ENCODE data around the gene SLC16A11. TPM values are rescaled to one million over a fixed set of nuclear protein-coding genes. Genes with fewer than 3 reads are reported as not detected.

SLC16A11 gene
- total and polyA plus RNA-seq, 5 donors = 3.3 to 11.3 (median 3.9) TPM

DNA sequence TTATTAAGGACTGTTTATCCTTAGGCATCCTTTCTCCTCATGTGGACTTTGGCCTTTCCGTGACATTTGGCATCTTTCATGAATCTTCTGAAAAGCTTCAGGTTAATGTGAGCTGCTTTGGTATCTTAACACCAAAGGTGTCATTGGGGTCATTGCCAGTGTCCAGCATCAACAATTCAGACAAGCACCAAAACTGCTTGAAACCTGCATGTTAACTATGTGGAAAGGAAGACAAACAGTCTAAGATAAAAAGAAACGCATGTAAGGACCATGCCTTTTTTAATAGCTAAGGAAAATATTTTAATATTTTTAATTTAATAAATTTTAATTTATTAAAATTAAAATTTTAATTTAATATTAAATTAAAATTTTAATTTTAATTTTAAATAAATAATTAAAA is 40.1 kb downstream of the SLC16A11 start:
- H3K4me1 ChIP-seq (ENCODE audit: control insufficient read depth, insufficient read depth, low read length) = no peaks in the 10 kb centered on the region
- ATAC-seq (no peak), DNase-seq (no peak)
- no peak overlapping the region for H3K27ac ChIP-seq (ENCODE audit: low read length)
- intact Hi-C loops (cut with DNase I) = loop anchor here in 3 of 4 donors (5.0 to 10.0 kb wide), 2 partner anchors 91 to 339 kb away; no protein-coding TSS in a partner anchor
- H3K4me3 ChIP-seq (ENCODE audit: low read length) = no peak overlapping the region
- no peaks in the 10 kb centered on the region for H3K27me3 ChIP-seq (ENCODE audit: control insufficient read depth, insufficient read depth)
- H3K9me3 ChIP-seq (ENCODE audit: control insufficient read depth, low read length) = no peaks in the 10 kb centered on the region
- 96% methylated on average over 2 of the region's 2 CpGs for WGBS

GRCh38 chr17:7002288-7003047 is 41.4 kb downstream of the SLC16A11 start:
- Histone ChIP-seq H3K27ac (ENCODE audit: low read length) (no peak overlapping the region), H3K9me3 (ENCODE audit: control insufficient read depth, low read length) (no peaks in the 10 kb centered on the region), H3K27me3 (ENCODE audit: control insufficient read depth, insufficient read depth) (no peaks in the 10 kb centered on the region), H3K4me1 (ENCODE audit: control insufficient read depth, insufficient read depth, low read length) (no peaks in the 10 kb centered on the region), H3K4me3 (ENCODE audit: low read length) (no peak overlapping the region)
- 93% methylated on average over 6 of the region's 6 CpGs for WGBS
- intact Hi-C loops (cut with DNase I) = loop anchor here in 3 of 4 donors (5.0 to 10.0 kb wide), 2 partner anchors 90 to 338 kb away; no protein-coding TSS in a partner anchor
- ATAC-seq (no peak), DNase-seq (no peak)

DNA sequence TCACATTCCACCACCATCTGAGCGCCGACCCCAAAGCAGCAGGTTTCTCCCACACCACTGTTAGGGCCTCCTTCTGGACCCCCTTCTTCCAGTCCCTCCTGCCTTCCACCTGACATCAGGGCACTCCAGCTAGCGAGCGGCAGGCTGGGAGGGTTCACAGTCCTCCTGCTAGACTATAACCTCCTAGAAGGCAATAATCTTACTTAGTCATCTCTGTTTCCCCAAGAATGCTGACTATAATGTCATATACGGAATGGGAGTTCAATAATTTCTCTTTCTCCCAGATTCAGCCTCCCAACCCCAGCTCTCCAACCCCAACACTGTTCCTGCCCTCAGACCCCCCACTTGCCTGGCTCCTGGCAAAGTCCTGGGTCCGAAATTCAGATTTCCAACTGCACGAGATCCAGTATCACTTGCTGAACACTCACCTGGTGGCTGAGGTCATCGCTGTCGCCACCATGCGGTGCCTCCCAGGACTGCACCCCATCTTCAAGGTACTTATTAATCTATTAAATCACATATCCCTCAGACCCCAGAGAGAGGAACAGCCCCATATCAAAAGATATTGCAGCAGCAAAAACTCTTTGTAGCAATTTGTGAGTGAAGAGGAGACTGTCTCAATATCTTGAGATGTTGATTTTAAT is 42.5 kb downstream of the SLC16A11 start:
- no peak for ATAC-seq
- DNase-seq = peak in 2 of 3 donors; percentile 66 to 71
- no peaks in the 10 kb centered on the region for H3K9me3 ChIP-seq (ENCODE audit: control insufficient read depth, low read length)
- 70% methylated on average over 10 of the region's 10 CpGs for WGBS
- no peaks in the 10 kb centered on the region for H3K27me3 ChIP-seq (ENCODE audit: control insufficient read depth, insufficient read depth)
- H3K4me1 ChIP-seq (ENCODE audit: control insufficient read depth, insufficient read depth, low read length) = no peaks in the 10 kb centered on the region
- intact Hi-C loops (cut with DNase I) = loop anchor here in 3 of 4 donors (5.0 to 10.0 kb wide), 2 partner anchors 89 to 337 kb away; no protein-coding TSS in a partner anchor
- no peak overlapping the region for H3K27ac ChIP-seq (ENCODE audit: low read length)
- no peak overlapping the region for H3K4me3 ChIP-seq (ENCODE audit: low read length)

- Histone ChIP-seq H3K27me3 (ENCODE audit: control insufficient read depth, insufficient read depth) (no peaks in the 10 kb centered on the region), H3K4me3 (ENCODE audit: low read length) (no peak overlapping the region), H3K9me3 (ENCODE audit: control insufficient read depth, low read length) (no peaks in the 10 kb centered on the region), H3K27ac (ENCODE audit: low read length) (no peak overlapping the region), H3K4me1 (ENCODE audit: control insufficient read depth, insufficient read depth, low read length) (no peaks in the 10 kb centered on the region)
- intact Hi-C loops (cut with DNase I) = no loop called here
- WGBS = 84% methylated on average over 11 of the region's 11 CpGs
- ATAC-seq = no peak
- no peak for DNase-seq
These were observed 44.9 kb downstream of the SLC16A11 start for GRCh38 chr17:6998855-6999508.

- Histone ChIP-seq H3K27ac (ENCODE audit: low read length) (no peak overlapping the region), H3K9me3 (ENCODE audit: control insufficient read depth, low read length) (no peaks in the 10 kb centered on the region), H3K4me3 (ENCODE audit: low read length) (no peak overlapping the region), H3K4me1 (ENCODE audit: control insufficient read depth, insufficient read depth, low read length) (no peaks in the 10 kb centered on the region), H3K27me3 (ENCODE audit: control insufficient read depth, insufficient read depth) (no peaks in the 10 kb centered on the region)
- DNase-seq (no peak), ATAC-seq (no peak)
- intact Hi-C loops (cut with DNase I) = no loop called here
- 92% methylated on average over 8 of the region's 8 CpGs for WGBS
These were observed 46.7 kb downstream of the SLC16A11 start for GRCh38 chr17:6997171-6997570.

DNA sequence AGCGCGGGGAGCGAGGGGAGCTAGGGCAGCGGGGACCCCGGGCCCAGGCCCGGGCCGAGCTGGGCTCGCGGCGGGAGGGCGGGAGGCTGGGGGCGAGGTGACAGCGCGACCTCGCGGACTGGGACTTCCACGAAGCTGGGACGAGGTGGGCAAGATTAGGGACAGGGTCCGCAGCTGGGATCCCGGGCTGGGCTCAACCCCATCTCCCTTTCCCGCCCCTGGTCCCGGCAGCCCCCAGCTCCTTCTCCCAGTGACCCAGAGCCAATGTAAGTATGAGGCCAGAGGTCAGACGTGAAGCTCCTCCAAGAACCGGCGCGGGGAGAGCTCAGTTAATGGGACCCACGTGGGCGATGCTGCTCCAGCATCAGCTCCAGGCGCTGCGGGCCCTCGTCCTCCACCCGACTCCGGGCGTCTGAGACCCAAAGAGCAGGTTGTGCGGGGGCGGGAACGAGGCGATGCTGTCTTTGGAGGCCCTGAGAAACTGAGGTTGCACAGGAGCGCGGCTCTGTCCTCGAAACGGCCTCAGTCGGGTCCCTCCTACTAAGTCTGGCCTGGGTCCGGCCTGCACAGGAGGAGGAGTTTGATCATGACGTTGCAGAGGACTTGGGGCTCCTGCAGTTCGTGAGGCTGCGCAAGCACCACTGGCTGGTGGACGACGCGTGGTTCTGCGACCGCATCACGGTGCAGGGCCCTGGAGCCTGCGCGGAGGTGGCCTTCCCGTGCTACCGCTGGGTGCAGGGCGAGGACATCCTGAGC is 47.5 kb downstream of the SLC16A11 start:
- Histone ChIP-seq H3K4me1 (ENCODE audit: control insufficient read depth, insufficient read depth, low read length) (no peaks in the 10 kb centered on the region), H3K27me3 (ENCODE audit: control insufficient read depth, insufficient read depth) (no peaks in the 10 kb centered on the region), H3K27ac (ENCODE audit: low read length) (no peak overlapping the region), H3K4me3 (ENCODE audit: low read length) (peak overlapping the region; percentile 13), H3K9me3 (ENCODE audit: control insufficient read depth, low read length) (no peaks in the 10 kb centered on the region)
- 51% methylated on average over 58 of the region's 58 CpGs for WGBS
- ATAC-seq (peak in 1 of 2 donors; percentile 12), DNase-seq (peak in 1 of 3 donors; percentile 49)
- intact Hi-C loops (cut with DNase I) = no loop called here

GRCh38 chr17:6995500-6996255 is 48.2 kb downstream of the SLC16A11 start, which contains the start of gene ALOX12:
ALOX12 (plus strand) TSS chr17:6996049; CDS start chr17:6996118, 69 bp downstream.
- intact Hi-C loops (cut with DNase I) = no loop called here
- ATAC-seq = peak; percentile 69 to 78
- H3K9me3 ChIP-seq (ENCODE audit: control insufficient read depth, low read length) = no peaks in the 10 kb centered on the region
- peak within 1 kb of the TSS; percentile 13 for H3K4me3 ChIP-seq (ENCODE audit: low read length)
- H3K27ac ChIP-seq (ENCODE audit: low read length) = no peak within 1 kb of the TSS
- WGBS = 21% methylated on average over 64 of the region's 64 CpGs
- no peaks in the 10 kb centered on the region for H3K27me3 ChIP-seq (ENCODE audit: control insufficient read depth, insufficient read depth)
- no peaks in the 10 kb centered on the region for H3K4me1 ChIP-seq (ENCODE audit: control insufficient read depth, insufficient read depth, low read length)
- DNase-seq = peak; percentile 38 to 68 (median 68)

GRCh38 chr17:6994666-6995256 is 49.1 kb downstream of the SLC16A11 start:
- intact Hi-C loops (cut with DNase I) = no loop called here
- 90% methylated on average over 9 of the region's 9 CpGs for WGBS
- ATAC-seq (no peak), DNase-seq (no peak)
- Histone ChIP-seq H3K9me3 (ENCODE audit: control insufficient read depth, low read length) (no peaks in the 10 kb centered on the region), H3K4me1 (ENCODE audit: control insufficient read depth, insufficient read depth, low read length) (no peaks in the 10 kb centered on the region), H3K27me3 (ENCODE audit: control insufficient read depth, insufficient read depth) (no peaks in the 10 kb centered on the region), H3K4me3 (ENCODE audit: low read length) (no peak overlapping the region), H3K27ac (ENCODE audit: low read length) (no peak overlapping the region)

GRCh38 chr17:6994118-6994598 is 49.7 kb downstream of the SLC16A11 start:
- H3K4me1 ChIP-seq (ENCODE audit: control insufficient read depth, insufficient read depth, low read length) = no peaks in the 10 kb centered on the region
- 78% methylated on average over 10 of the region's 10 CpGs for WGBS
- no peak overlapping the region for H3K4me3 ChIP-seq (ENCODE audit: low read length)
- DNase-seq (no peak), ATAC-seq (no peak)
- H3K27me3 ChIP-seq (ENCODE audit: control insufficient read depth, insufficient read depth) = no peaks in the 10 kb centered on the region
- H3K9me3 ChIP-seq (ENCODE audit: control insufficient read depth, low read length) = no peaks in the 10 kb centered on the region
- H3K27ac ChIP-seq (ENCODE audit: low read length) = no peak overlapping the region
- intact Hi-C loops (cut with DNase I) = no loop called here

Data from right cardiac atrium (tissue), 5 donors.